HUES48 (cell line): Measurements from ENCODE around the gene OARD1.

Experiments
- H3K27ac ChIP-seq: one replicate; pipeline ENCODE4 v1.7.0; 2013; ENCODE audit warnings: low read depth, low read length, inconsistent platforms
- H3K27me3 ChIP-seq: 2 replicates; pipeline ENCODE4 v1.6.1; 2013; ENCODE audit warnings: mild to moderate bottlenecking, low read length; ENCODE audit not compliant: control insufficient read depth, insufficient read depth
- H3K36me3 ChIP-seq: 2 replicates; pipeline ENCODE4 v1.6.1; 2013; ENCODE audit warnings: low read length; ENCODE audit not compliant: control insufficient read depth, insufficient read depth
- H3K4me1 ChIP-seq: 2 replicates; pipeline ENCODE4 v1.6.1; 2013; ENCODE audit warnings: mild to moderate bottlenecking, low read length; ENCODE audit not compliant: control insufficient read depth, insufficient read depth
- H3K4me3 ChIP-seq: 2 replicates; pipeline ENCODE4 v1.5.1; 2013; ENCODE audit warnings: mild to moderate bottlenecking, low read depth, low read length
- H3K9ac ChIP-seq: 2 replicates; pipeline ENCODE4 v1.6.1; 2013; ENCODE audit warnings: mild to moderate bottlenecking, low read depth, low read length, moderate library complexity
- H3K9me3 ChIP-seq: 2 replicates; pipeline ENCODE4 v1.6.1; 2013; ENCODE audit warnings: low read length; ENCODE audit not compliant: control insufficient read depth, insufficient read depth

OARD1 gene

DNA sequence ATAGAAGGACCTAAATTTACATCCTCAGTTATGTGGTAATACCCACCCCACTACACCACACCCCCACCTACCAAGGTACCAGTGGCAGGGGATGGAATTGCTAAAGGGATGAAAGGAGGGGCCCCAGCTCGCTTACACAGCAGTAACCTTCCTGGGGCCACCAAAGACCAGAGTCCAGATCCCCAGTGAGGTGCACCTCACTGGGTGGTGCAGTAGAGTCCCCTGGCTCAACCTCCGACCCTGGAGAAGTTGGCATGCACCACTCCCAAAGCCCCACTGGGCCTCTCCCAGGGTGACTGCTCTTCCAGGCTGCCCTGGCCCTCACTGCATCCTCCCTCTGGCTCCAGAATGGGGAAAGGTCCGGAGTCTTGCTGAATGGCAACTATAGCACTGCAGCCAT, 34.0 kb downstream of the OARD1 start:
- H3K4me3 ChIP-seq, result no peak overlapping the region
- no peaks in the 10 kb centered on the region for H3K27me3 ChIP-seq
- peaks cover 6% of the 10 kb centered on the region; the same call in 1 of the 2 replicates for H3K4me1 ChIP-seq
- no peak overlapping the region for H3K27ac ChIP-seq
- no peak overlapping the region for H3K9ac ChIP-seq
- H3K36me3 ChIP-seq, result no peaks in the 10 kb centered on the region
- no peaks in the 10 kb centered on the region for H3K9me3 ChIP-seq

GRCh38 chr6:41037107-41037900, 34.9 kb downstream of the OARD1 start:
- Histone ChIP-seq H3K4me1 (peaks cover 6% of the 10 kb centered on the region; the same call in 1 of the 2 replicates), H3K9me3 (no peaks in the 10 kb centered on the region), H3K36me3 (no peaks in the 10 kb centered on the region), H3K27me3 (no peaks in the 10 kb centered on the region), H3K9ac (no peak overlapping the region), H3K4me3 (no peak overlapping the region), H3K27ac (no peak overlapping the region)

DNA sequence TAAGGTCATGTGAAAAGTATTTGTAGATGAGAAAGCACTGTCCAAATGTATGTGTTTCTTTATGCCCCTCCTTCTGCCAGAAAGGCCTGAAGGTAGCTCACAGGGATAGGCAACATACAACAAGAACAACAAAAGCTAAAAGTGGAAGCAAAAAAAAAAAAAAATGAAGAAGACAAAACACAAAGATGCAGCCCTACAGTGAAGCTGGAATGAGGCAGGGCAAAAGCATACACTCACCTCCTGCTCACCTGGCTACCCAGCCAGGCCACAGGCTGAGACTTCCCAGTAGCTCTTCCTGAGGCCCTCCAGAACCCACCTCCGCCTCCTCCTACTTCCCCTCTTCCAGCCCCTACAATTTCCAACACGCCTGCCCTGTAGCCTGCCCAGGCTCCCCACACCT, 35.6 kb downstream of the OARD1 start:
- H3K36me3 ChIP-seq, result no peaks in the 10 kb centered on the region
- H3K27me3 ChIP-seq, result no peaks in the 10 kb centered on the region
- H3K4me1 ChIP-seq, result peaks cover 6% of the 10 kb centered on the region; the same call in 1 of the 2 replicates
- no peak overlapping the region for H3K9ac ChIP-seq
- no peak overlapping the region for H3K27ac ChIP-seq
- no peaks in the 10 kb centered on the region for H3K9me3 ChIP-seq
- no peak overlapping the region for H3K4me3 ChIP-seq

DNA sequence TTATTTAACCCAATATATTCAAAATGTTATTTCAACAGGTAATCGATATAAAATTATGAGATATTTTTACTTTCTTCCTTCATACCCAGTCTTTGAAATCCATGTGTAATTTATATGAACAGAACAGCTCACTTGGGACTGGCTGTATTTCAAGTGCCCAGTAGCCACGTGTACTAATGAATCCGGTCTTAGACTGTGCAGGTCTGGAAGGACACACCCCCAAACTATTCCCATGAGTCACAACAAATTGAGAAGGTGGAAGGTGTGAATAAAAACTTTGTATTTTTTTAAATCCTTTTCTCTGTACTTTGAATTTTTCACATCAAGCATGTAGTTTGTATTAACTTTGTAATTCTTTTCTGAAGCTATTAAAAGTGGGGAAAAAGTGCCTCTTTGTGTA, 36.0 kb downstream of the OARD1 start:
- Histone ChIP-seq H3K4me3 (no peak overlapping the region), H3K9me3 (no peaks in the 10 kb centered on the region), H3K36me3 (no peaks in the 10 kb centered on the region), H3K27me3 (no peaks in the 10 kb centered on the region), H3K4me1 (peaks cover 6% of the 10 kb centered on the region; the same call in 1 of the 2 replicates), H3K27ac (no peak overlapping the region), H3K9ac (no peak overlapping the region)

GRCh38 chr6:41033776-41034175, 38.4 kb downstream of the OARD1 start:
- Histone ChIP-seq H3K4me3 (no peak overlapping the region), H3K9me3 (no peaks in the 10 kb centered on the region), H3K9ac (no peak overlapping the region), H3K4me1 (peaks cover 5% of the 10 kb centered on the region), H3K27ac (no peak overlapping the region), H3K27me3 (no peaks in the 10 kb centered on the region), H3K36me3 (no peaks in the 10 kb centered on the region)

GRCh38 chr6:41032830-41033229, 39.3 kb downstream of the OARD1 start:
- Histone ChIP-seq H3K9me3 (no peaks in the 10 kb centered on the region), H3K27ac (no peak overlapping the region), H3K4me1 (peaks cover 10% of the 10 kb centered on the region), H3K9ac (no peak overlapping the region), H3K36me3 (no peaks in the 10 kb centered on the region), H3K27me3 (no peaks in the 10 kb centered on the region), H3K4me3 (no peak overlapping the region)

DNA sequence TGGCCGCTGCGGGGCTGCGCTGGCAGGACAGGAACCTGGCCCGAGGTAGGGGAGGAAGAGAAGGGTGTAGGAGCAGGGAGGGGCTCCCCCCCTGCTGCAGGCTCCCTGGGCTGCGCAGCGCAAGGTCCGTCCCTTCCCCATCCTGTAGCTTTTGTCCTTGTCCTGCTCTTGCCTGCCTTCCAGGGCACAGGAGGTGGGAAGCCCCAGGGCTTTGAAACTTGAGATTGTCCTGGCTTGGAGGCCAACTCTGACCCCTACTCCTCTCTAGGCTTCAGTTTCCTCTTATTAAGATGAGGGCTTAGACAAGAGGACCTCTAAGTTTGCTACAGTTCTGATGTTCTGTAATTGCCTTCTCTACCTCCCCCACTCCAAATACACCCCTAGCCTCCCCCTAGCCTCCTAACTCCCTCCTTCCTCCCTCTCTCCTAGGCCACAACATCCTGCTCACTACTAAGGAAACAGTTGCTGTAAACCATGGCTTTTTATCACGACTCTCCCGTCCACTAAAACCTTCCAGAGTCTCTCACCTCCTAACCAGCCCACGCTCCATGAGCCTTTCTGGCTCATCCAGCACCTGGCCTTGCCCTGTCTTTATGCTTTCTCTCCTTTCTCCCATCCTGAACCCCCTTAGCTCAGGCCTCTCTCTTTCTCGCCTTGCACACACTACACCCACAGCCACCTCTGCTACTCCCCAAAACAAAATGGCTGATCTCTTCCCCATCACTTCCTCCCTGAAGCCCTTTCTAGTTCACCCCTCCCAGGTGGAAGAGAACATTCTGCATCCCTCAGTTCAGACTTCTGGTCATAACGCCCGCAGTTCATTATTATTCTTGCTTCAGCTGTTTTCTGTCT, 43.4 kb downstream of the OARD1 start:
- no peaks in the 10 kb centered on the region for H3K36me3 ChIP-seq
- H3K9ac ChIP-seq, result peak overlapping the region; percentile 67
- peak overlapping the region; percentile 72 for H3K4me3 ChIP-seq
- H3K27ac ChIP-seq, result peak overlapping the region; percentile 11
- H3K9me3 ChIP-seq, result no peaks in the 10 kb centered on the region
- no peaks in the 10 kb centered on the region for H3K27me3 ChIP-seq
- peaks cover 19% of the 10 kb centered on the region for H3K4me1 ChIP-seq

- H3K9ac ChIP-seq, result peak overlapping the region; percentile 67
- H3K36me3 ChIP-seq, result no peaks in the 10 kb centered on the region
- H3K9me3 ChIP-seq, result no peaks in the 10 kb centered on the region
- H3K4me3 ChIP-seq, result peak overlapping the region; percentile 72
- H3K27ac ChIP-seq, result peak overlapping the region; percentile 11
- no peaks in the 10 kb centered on the region for H3K27me3 ChIP-seq
- H3K4me1 ChIP-seq, result peaks cover 19% of the 10 kb centered on the region
Measured at GRCh38 chr6:41027799-41028560, 44.2 kb downstream of the OARD1 start.

- Histone ChIP-seq H3K36me3 (no peaks in the 10 kb centered on the region), H3K4me3 (peak overlapping the region; percentile 72), H3K27me3 (no peaks in the 10 kb centered on the region), H3K27ac (no peak overlapping the region), H3K9ac (peak overlapping the region; percentile 51), H3K4me1 (peaks cover 19% of the 10 kb centered on the region), H3K9me3 (no peaks in the 10 kb centered on the region)
Measured at GRCh38 chr6:41027241-41027640, 44.9 kb downstream of the OARD1 start.

DNA sequence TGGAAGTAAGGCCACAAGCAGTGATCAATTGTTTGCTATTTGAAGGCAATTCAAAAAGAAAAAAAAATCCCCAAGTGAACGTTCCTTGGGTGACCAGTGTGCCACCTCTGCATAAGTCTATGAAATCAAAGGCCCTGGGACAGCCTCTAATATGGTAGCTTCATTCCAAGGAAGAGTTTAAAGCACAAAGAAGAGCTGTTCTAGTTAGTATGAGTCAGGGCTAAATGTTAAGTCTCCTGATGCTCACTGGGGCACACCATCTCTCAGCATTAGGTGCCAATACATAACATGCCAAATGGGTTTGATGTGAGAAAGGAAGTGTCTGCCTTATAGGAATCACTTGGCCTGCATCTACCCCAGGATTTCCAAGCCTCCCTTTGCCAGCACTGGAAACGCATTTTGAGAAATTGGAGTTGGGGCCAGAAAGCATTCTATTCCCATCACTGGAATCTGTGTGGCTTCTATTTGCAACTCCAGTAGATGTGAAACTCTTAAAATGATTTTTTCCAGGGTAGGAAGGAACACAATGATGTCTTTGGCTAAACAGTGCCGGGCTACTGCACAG, 46.1 kb downstream of the OARD1 start:
- no peaks in the 10 kb centered on the region for H3K27me3 ChIP-seq
- no peaks in the 10 kb centered on the region for H3K36me3 ChIP-seq
- H3K27ac ChIP-seq, result no peak overlapping the region
- H3K4me3 ChIP-seq, result no peak overlapping the region
- no peaks in the 10 kb centered on the region for H3K9me3 ChIP-seq
- H3K4me1 ChIP-seq, result peaks cover 19% of the 10 kb centered on the region
- H3K9ac ChIP-seq, result no peak overlapping the region
